ENCODE measurements around the gene NLRP7.
"Not testable (repeated sequence)": the region's sequence is repeated elsewhere in the genome, so short reads cannot be mapped to it uniquely, and the experiment has no call there.

GRCh38 chr19:54950580-54950979, 3.2 kb upstream of the NLRP7 start:
- not testable (repeated sequence) for TF ChIP-seq CTCF, POLR2A, POLR2AphosphoS5 (IDR thresholded peaks at IDR 0.05)

Data from prostate gland (tissue), 2 donors.